ENCODE measurements around the gene EIPR1.

Gene EIPR1

DNA sequence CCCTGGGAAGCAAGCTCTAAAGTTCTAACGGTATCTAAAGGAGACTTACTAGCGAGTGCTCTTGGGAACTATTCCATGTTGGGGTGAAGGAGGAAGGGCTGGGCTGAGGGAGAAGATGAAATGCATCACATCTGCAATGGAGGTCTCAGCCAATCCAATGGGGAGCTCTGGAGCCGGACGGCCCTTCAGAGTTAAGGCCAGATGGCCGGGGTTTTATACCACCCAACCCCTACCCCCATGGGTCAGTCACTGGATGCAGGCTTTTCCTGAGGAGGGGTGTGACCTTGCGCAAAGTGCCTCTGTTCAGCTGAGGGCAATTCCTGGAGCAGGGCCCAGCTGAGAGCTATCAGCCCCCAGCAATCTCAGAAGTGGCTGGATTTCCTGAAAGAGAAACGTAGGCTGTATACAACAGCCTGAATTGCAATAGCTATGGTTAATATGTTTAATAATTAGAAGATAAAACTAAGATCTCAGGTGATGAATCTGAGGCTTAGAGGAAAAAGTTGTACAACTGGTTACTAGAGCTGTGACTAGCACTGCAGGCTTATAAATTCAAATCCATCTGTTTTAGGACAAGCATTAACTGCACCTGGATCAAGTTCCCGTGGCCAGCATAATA is 21.6 kb downstream of the EIPR1 start:
- no peak for DNase-seq

DNA sequence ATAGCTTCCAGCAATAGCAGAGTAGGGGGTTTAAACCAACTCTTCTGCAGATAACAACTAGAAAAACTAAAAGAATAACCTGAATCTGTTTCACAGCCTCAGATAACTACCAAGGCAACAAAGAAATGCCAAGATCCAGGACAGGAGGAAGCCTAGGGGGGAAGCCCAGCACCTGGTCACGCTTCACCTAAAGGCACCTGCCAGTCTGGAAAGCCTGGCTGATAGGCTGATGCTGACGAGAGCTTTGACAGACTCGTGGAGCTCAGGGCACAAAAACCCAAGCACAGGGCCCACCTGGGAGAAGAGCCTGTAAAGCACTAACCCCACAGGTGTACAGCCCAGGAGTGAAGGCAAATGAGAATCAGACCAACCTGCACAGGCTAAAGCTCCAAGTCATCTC is 22.6 kb downstream of the EIPR1 start:
- peak; percentile 42 for DNase-seq

DNA sequence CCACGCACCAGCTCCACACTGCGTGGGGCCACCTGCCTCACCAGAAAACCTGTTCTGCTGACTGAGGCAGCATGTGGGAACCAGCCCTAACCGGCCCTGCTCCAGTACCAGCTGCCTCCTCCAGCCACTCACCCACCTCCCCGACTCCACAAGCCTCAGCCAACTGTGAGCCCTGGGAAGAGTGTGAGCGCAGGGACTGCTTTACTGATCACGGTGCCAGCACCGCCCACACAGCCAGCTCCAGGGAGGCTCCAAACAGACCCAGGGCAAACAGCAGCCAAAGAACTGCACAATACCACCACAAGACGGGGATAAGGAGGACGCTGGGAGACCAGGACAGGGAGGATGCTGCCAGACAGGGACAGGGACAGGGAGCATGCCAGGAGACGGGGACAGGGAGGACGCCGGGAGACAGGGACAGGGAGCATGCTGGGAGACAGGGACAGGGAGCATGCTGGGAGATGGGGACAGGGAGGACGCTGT is 28.4 kb downstream of the EIPR1 start:
- DNase-seq, result peak; percentile 27

DNA sequence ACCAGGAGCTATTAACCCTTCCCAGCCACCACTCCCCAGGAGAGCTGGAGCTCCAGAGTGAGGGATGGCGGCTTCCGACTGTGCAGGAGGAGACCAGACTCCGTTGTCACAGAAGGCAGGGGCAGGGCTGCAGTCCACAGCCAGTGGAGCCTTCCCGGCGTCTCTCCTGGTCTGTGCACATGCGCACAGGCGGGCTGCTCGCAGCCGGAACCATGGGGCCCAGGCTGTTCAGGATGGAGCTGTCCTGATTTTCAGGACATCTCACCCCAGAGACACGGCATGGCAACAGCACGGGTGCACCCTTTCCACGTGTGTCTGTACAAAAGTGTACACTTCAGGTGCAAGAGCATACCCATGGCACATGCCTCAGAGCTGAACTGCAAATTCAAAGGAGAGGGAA is 28.9 kb downstream of the EIPR1 start:
- DNase-seq, result no peak

DNA sequence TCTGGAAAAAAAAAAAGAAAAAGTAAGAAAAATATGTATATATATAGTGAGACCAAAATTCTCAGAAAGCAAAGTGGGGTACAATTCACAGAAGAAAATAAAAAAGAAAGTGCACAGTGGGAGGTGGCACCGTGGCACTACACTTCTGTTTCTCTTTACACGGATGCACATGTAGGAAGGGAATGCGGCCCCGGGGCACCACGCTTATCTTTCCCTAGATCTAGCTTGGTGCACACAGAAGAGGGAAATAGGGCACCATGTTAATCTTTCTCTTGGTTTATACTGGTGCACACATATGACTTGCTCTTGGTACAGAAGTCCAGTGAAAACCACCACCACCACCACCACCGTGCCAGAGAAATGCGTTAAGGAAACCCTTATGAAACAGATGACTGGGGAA is 32.0 kb downstream of the EIPR1 start:
- DNase-seq, result no peak

DNA sequence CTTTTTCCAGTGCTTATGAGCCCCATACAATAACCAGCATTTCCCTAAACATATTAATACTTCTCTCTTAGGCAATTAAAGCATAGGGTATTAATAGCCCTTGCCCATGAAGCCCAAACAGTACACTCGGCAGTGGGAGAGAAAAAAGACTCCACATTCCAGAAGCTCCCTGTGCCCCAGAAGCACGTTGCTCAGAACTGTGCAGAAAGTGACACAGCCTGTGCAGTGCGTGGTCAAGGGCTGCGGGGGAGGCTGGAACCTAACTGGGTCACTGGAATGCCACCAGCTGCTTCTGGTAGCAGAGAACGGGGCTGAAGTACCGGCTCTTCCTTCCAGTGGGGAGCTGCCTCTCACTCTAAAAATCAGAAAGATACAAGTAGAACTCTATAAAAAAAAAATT is 32.7 kb downstream of the EIPR1 start:
- DNase-seq, result no peak

DNA sequence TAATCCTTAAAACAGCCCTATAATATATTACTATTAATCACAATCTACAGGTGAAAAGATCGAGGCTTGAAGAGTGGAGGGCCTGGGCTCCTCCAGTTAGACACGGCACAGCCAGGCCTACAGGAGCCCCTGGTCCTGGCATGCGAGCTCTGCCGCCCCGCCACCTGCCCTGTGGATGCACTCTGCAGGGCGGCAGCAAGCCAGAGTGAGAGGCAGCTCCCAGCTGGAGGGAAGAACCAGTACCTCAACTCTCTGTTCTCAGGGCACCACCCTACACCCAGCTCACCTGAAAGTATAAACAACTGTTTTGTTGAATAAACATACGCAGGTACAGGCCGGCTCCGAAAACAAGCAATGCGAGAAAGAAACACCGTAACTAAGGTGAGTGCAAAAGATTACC is 34.6 kb downstream of the EIPR1 start:
- no peak for DNase-seq

DNA sequence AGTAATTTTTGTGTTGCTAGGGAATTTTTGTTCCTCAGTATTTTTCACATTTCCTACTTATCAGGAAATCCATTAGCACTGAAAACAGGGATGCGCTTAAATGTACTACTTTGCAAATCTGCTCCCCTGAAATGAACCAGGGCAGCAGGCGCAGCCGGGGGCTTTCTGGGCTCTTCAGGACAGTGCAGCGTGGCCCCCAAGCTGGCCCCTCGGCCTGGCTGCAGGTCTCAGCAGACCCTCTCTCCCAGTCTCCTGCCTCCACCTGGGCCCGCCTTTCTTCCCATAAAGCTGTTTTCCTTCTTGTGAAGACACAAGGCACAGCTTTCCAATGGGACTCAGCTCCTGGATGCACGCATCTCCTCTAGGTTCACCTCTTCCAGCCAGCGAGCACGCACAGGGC is 35.3 kb downstream of the EIPR1 start:
- DNase-seq, result no peak

DNA sequence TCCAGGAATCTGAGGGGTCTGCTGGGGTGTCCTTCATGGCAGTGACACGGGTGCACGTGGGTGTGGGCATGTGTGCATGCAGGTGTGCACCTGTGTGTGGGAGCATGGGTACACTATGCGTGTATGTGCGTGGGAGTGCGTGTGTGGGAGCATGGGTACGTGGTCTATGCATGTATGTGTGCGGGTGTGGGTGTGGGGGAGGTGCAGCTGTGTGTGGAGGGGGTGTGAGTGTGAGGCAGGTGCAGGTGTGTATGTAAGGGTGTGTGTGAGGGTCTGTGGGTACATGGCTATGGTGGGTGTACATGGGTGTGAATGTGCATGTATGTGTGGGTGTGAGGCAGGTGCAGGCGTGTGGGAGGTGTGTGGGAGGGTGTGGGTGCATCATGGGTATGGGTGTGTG is 36.3 kb downstream of the EIPR1 start:
- no peak for DNase-seq

DNA sequence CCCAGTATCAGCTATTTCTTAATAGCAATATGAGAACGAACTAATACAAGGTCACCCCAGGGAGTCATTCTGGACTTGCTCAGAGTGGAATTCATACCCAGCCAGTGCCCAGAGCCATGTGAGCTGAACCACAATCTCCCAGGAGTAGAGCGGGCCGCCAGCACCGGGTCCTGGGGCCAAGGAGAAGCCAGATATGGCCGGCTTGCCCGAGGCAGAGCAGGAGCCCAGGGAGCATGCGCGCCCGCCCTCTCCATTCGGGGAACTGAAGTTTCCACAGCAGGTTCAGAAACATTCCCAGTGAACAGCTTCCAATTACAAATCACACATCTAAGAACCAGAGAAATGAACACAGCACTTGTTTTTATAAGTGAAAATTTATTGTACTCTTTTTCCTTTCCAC is 37.5 kb downstream of the EIPR1 start:
- DNase-seq, result no peak

DNA sequence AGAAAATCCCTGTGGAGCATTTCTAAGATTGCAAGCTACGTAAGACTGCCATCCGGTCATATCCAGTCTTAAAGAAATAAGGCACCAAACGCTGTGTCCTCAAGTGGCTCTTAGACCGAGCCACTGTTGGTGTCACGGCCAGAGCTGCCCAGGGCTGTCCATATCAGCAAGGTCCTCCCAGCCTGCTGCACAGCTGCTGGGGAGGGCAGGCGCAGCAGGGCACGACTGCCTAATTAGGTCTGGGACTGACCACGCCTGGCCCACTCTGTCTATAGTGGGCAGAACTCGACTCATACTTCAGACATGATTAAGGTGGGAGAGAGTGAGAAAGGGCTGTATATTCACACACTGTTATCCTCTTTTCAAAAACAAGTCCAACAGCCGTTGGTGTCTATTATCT is 39.3 kb downstream of the EIPR1 start:
- DNase-seq, result no peak

DNA sequence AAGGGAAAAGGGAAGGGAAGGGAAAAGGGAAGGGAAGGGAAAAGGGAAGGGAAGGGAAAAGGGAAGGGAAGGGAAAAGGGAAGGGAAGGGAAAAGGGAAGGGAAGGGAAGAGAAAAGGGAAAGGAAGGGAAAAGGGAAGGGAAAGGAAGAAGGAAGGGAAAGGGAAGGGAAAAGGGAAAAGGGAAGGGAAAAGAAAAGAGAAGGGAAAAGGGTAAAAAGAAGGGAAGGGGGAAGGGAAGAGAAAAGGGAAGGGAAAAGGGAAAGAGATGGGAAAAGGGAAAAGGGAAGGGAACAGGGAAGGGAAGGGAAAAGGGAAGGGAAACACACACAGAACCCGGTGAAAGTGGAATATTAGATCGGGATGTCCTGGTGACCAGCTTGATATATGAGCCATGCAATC is 40.8 kb downstream of the EIPR1 start:
- no peak for DNase-seq

DNA sequence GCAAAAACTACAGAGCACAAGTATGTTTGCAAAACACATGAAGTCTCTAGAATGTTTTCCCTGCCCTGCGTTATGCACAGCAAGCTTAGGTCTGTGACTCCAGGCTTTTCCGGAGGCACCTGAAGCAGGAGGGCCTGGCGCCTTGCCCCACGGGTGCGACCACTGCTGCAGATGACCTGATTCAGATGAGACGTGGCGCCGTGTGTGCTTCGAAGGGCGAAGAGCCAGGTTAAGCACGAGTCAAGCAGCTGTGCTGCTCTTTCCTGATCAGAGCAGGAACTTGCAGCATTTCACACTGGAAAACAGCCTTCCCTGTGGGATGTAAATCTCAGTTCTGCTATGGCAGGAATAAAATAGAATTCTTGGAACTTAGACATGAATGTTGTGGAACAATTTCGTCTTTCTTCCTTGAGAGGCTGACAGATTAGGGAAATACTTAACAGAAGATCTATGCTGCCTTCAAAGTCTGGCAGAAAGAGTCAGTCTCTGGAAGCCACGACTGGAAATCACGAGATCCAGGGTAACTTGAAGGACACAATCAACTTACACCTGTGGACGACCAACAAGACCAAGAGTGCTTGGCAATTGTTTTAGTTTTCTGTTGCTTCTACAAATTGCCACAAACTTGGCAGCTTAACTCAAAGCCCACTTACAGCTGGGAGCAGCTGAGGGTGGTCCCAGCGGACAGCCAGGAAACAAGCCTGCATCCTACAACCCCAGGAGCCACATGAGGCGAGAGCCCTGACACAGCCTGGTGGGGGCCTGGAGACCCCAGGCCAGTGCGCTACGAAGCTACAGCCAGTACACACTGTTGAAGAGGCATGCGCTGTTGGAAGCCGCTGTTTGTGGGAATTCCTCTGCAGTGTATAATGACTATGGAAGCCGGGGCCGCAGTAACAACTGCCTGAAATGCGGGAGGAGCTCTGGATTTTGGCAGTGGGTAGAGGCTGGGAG is 42.9 kb downstream of the EIPR1 start:
- DNase-seq, result no peak

DNA sequence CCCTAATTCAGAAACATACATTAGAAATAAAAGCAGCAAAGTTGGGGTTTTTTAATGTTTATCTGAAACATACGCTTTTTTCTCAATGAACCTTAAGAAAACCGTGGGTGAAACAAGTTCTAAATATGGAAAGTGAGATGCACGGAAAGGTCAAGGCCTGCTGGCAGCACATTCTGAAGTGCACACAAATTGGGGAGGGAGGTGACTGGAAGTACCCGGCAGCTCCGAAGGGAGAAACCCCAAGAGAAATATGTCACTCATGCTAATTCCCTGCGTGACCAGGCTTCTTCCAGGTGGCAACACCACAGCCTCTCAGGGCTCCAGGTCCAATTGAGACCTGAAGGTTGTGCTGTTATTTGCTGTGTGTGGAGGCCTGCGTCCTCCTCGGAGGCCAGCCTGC is 45.5 kb downstream of the EIPR1 start:
- DNase-seq, result no peak

DNA sequence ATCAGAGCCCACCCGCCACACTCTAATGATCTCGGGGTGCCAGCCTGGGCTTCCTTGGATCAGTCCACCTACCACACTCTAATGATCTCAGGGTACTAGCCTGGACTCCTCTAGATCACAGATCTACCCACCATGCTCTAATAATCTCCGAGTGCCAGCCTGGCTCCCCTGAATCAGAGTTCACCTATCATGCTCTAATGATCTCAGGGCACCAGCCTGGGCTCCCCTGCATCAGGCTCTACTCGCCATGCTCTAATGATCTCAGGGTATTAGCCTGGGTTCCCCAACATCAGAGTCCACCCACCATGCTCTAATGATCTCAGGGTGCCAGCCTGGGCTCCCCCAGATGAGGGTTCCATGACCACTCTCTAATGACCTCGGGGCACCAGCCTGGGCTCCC is 48.1 kb downstream of the EIPR1 start:
- no peak for DNase-seq

DNA sequence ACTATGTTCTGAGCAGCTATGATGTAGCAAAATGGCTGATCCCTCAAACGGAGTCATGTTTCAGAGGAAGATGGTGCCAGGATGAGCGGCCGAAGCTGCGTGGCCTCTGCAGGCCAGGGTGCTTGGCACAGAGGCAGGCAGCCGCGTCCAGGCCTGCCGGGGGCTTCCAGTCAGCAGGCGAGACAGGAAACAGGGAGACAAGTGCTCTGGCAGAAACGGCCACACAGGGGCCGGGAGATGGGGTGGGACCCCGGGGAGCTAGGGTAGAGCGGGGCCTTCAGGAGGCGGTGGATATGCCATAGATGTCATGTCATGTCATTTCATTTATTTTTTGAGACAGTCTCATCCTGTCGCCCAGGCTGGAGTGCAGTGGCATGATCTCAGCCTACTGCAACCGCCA is 50.7 kb downstream of the EIPR1 start:
- DNase-seq, result no peak

DNA sequence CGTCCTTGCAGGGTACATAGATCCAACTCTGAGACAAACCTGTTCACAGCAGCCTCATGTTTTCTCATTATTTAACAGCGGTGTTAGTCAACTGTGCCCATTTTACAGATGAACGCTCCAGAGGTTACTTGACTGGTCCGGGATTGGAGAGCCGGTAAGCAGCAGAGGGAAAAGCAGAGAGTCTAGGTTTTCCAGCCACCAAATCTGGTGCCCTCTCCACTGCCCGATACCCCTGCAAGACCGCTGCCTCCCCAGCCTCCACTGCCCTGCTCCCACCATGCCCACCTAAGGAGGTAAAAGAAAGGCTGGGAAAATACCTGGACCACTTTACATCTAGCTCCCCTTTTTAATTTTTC is 51.5 kb downstream of the EIPR1 start:
- no peak for DNase-seq

DNA sequence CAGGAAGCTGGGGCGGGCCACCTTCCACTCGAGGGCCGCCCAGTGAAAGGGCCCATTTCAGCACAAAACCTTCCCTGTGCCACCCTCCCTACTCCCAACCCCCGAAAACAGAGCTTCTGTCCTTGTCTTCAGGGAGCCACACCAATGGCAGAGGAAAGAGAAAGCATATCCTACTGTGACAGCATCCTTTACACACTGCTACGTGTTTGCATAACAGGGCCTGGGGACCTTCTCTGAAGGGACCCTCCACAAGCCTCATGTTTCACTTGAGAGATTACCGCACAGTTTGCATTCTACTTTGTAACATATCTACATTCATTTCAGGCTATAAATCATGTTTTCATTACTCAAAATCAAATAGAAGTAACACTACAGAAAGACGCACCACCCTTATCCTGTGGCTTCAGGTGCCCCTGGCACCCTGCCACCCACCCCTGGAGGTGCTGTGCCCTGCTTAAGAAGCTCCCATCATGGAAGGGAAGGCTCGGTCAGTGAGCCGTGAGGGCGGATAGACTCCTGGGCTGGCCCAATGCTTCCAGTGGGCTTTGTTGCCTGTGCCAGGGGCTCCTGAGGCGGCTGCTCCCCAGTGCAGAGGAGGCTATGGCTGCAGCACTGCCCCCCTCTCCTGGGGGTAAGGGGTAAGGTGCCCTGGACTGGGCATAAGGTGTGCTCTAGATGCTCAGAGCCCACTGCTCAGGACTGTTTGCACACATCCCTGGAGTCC is 52.0 kb downstream of the EIPR1 start:
- DNase-seq, result peak; percentile 12

DNA sequence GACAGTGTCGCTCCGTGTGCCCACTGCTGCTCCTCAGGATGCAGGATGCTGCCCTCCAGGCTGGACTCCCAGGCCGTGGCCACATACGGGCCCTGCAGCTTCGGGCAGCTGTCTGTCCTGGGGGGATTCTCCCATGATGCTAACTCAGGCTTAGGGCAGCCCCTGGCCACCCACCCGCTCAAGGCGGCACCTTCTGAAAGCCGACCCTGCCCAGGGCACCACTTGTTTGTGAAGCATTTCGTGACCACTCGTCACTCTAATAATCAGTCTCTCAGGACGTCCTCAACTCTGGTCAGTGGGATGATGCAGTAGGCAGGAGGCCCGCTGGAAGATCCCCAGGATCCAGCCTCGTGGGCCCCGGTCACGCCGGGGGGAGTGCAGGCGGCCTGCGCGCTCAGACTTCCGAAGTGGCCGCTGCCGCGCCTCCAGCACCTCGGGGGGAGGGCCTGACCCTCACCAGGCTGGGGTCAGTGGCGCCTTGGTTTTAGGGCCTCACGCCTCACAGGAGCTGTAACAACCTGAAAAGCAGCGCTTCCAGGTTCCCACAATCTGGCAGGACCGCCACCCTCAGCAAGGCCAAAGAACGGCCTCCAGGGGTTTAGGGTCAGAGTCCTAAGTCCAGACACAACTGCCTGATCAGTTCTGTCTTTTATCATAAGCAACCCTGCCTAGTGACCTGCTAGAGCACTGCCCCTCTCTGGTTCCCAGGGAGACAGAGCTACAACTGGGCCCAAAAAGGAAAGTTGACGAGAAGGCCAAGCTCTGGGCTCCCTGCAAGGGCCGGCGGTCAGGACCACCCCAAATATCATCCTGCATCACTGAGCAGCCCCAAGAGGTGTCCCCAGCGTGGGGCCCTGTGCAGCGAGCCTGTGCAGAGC is 53.0 kb downstream of the EIPR1 start:
- no peak for DNase-seq

DNA sequence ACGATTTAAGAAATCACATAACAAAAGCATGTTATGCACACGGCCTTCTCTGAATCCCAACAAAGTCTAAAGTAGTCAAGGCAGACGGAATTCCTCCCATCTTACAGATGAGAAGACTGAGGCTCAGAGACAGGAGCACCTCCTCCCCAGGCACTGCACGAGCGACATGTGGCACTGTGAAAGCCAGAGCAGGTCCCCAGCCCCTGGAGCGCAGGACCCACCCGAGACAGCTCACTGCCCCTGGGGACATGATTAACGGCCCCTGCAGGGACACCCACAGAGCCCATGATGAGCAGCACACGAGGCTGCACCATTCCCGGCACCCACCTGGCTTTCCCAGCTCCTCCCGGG is 53.6 kb downstream of the EIPR1 start:
- DNase-seq, result no peak

DNA sequence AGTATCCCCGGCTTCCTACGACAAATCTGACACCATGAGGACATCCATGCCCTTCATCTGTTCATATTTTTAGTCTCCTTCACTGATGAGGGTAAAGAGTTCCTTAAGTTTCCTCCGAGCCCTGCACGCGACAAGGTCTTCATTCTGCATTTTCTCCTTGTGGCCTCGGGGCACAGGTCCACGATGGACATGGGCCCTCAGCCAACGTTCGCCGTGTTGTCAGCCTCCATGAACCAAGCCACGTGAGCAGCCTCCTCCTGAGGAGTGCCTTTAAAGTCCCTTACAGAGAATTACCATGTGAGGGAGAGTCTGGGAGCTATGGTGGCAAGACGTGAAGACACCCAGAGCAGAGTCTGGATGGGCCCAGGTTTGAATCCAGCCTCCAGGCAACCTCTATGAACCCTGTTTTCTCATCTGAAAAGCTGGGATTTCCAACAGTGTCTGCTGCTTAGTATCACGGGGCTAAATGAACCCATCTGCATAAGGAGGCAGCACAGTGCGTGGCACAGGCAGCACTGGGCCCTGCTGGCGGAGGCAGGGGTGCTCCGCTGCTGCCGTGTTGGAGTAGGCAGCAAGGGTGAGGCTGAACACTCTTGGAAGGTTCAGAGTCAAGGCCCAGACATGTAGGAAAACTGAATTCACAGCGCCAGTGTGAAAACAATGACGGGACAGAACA is 54.1 kb downstream of the EIPR1 start:
- DNase-seq, result no peak

DNA sequence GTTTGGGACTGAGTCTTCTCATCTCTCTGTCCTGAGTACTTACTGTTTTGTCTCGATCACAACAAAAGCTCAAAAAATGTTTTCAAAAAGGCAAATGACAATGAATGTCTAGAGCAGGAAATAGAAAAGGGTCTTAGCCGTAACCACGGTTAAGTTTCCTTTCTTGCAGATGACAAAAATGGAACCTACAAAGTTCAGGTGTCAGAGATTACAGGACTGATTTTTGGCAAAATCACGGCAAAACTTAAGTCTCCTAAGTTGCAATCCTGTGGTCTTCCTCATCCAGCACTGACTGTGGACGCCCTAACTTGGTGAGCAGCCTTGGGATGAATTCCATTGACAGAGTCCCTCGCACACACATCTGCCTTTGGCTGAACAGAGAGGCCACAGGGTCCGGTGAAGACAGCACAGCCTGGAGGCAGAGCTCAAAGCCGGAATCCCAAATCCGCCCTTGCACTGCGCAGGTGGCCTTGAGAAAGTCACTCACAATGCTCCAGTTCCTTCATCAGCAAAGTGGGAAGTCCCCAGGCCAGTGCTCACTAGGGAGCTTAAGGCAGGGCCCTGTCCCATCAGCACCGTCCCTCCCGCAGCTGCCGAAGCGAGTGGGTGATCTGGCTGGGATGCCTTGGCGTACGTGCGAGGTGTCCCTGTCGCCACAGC is 55.2 kb downstream of the EIPR1 start:
- no peak for DNase-seq

Data from NCI-H345 (cell line).